Astrocyte (in vitro differentiated cells and primary cell): ENCODE measurements around the gene RASSF6. TPM values are rescaled to one million over a fixed set of nuclear protein-coding genes. Genes with fewer than 3 reads are reported as not detected.
"Not testable (repeated sequence)": the region's sequence is repeated elsewhere in the genome, so short reads cannot be mapped to it uniquely, and the experiment has no call there.

Experiments used
- DNase-seq: peaks from one replicate; pipeline ENCODE4 v3.0.0-alpha.2; 2010; ENCODE audit warnings: low read depth
- FAIRE-seq: peaks from 2 replicates; lab custom pipeline; 2011; peaks lifted over from hg19 to GRCh38; lab: Jason Lieb, UNC
- H2AFZ ChIP-seq: 2 replicates; pipeline ENCODE4 v1.6.0; 2012; ENCODE audit warnings: low read depth, low read length, inconsistent platforms
- H3K27ac ChIP-seq: 2 replicates; pipeline ENCODE4 v1.5.1; 2011; ENCODE audit warnings: low read depth, low read length, inconsistent platforms
- H3K27me3 ChIP-seq: 2 replicates; pipeline ENCODE4 v1.6.0; 2011; ENCODE audit warnings: low read length, inconsistent platforms; ENCODE audit not compliant: insufficient read depth
- H3K36me3 ChIP-seq: 2 replicates; pipeline ENCODE4 v1.5.1; 2011; ENCODE audit warnings: low read length, inconsistent platforms; ENCODE audit not compliant: insufficient read depth
- H3K4me1 ChIP-seq: 2 replicates; pipeline ENCODE4 v1.5.1; 2011; ENCODE audit warnings: low read length, inconsistent platforms; ENCODE audit not compliant: insufficient read depth
- H3K4me2 ChIP-seq: 2 replicates; pipeline ENCODE4 v1.6.0; 2012; ENCODE audit warnings: low read length, inconsistent platforms
- H3K4me3 ChIP-seq: 2 replicates; pipeline ENCODE4 v1.5.1; 2011; ENCODE audit warnings: low read depth, mild to moderate bottlenecking, low read length, inconsistent platforms; ENCODE audit not compliant: insufficient read depth
- H3K79me2 ChIP-seq: 2 replicates; pipeline ENCODE4 v1.6.0; 2012; ENCODE audit warnings: mild to moderate bottlenecking, low read length, inconsistent platforms; ENCODE audit not compliant: insufficient read depth
- H3K9ac ChIP-seq: 2 replicates; pipeline ENCODE4 v1.6.0; 2012; ENCODE audit warnings: mild to moderate bottlenecking, low read length, inconsistent platforms
- H3K9me3 ChIP-seq: 2 replicates; pipeline ENCODE4 v1.5.1; 2012; ENCODE audit warnings: low read depth, mild to moderate bottlenecking, low read length, inconsistent platforms; ENCODE audit not compliant: insufficient read depth
- H4K20me1 ChIP-seq: 2 replicates; pipeline ENCODE4 v1.6.0; 2012; ENCODE audit warnings: low read length, inconsistent platforms; ENCODE audit not compliant: insufficient read depth
- H3K27ac Mint-ChIP-seq: one replicate; pipeline ENCODE4 v1.8.0; 2021; ENCODE audit warnings: mild to moderate bottlenecking, mixed read lengths; ENCODE audit not compliant: unreplicated experiment
- H3K27me3 Mint-ChIP-seq: one replicate; pipeline ENCODE4 v1.8.0; 2021; ENCODE audit warnings: low read depth, mixed read lengths; ENCODE audit not compliant: unreplicated experiment
- H3K36me3 Mint-ChIP-seq: one replicate; pipeline ENCODE4 v1.8.0; 2021; ENCODE audit warnings: low read depth, mixed read lengths; ENCODE audit not compliant: unreplicated experiment
- H3K4me1 Mint-ChIP-seq: one replicate; pipeline ENCODE4 v1.8.0; 2021; ENCODE audit warnings: low read depth, mixed read lengths; ENCODE audit not compliant: unreplicated experiment
- H3K4me3 Mint-ChIP-seq: one replicate; pipeline ENCODE4 v1.8.0; 2021; ENCODE audit warnings: mild to moderate bottlenecking, moderate library complexity, mixed read lengths; ENCODE audit not compliant: unreplicated experiment
- H3K9me3 Mint-ChIP-seq: one replicate; pipeline ENCODE4 v1.8.0; 2021; ENCODE audit warnings: mild to moderate bottlenecking, mixed read lengths; ENCODE audit not compliant: unreplicated experiment
- EZH2 ChIP-seq: IDR thresholded peaks from 2 replicates; pipeline ENCODE4 v1.6.1; 2012; ENCODE audit warnings: mild to moderate bottlenecking, low read length, inconsistent platforms; ENCODE audit not compliant: insufficient read depth
- total RNA-seq: library from RNA; stranded (reverse); gene quantifications from 2 replicates; pipeline ENCODE4 v1.2.1, GENCODE V29; 2021
- TF ChIP-seq, protein P1 (sequence below): IDR thresholded peaks from 2 replicates; pipeline ENCODE4 v1.5.1; 2011; ENCODE audit warnings: low read depth, mild to moderate bottlenecking, inconsistent platforms, low read length, moderate library complexity; ENCODE audit not compliant: insufficient read depth

RASSF6 gene
- total RNA-seq, 1 donor from 2014 or later = 0.14 TPM

DNA sequence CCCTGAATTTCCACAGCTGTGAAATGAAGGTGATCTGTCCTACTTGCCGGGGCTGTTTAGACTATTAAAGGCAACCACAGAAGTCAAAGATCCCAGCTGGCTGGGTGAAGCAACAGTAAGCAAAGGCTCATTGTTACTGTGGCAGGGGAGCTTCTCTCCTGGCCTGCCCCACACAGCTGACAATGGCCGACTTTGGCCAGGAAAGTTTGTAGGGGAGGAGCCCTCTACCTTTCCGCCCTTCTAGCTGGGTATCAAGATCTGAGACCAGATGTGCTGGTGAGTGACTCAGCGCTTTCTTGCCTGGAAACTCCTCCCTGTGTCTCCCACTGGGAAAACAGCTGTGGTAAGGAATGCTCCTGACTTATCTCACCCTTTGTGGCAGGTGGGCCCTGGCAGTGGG lies 21.1 kb downstream of the RASSF6 start:
- H3K4me3 Mint-ChIP-seq = no peak overlapping the region
- peak overlapping the region; percentile 64 for H3K27ac Mint-ChIP-seq
- H3K9ac ChIP-seq = no peak overlapping the region
- H3K36me3 ChIP-seq = no peaks in the 10 kb centered on the region
- TF ChIP-seq, protein P1, sequence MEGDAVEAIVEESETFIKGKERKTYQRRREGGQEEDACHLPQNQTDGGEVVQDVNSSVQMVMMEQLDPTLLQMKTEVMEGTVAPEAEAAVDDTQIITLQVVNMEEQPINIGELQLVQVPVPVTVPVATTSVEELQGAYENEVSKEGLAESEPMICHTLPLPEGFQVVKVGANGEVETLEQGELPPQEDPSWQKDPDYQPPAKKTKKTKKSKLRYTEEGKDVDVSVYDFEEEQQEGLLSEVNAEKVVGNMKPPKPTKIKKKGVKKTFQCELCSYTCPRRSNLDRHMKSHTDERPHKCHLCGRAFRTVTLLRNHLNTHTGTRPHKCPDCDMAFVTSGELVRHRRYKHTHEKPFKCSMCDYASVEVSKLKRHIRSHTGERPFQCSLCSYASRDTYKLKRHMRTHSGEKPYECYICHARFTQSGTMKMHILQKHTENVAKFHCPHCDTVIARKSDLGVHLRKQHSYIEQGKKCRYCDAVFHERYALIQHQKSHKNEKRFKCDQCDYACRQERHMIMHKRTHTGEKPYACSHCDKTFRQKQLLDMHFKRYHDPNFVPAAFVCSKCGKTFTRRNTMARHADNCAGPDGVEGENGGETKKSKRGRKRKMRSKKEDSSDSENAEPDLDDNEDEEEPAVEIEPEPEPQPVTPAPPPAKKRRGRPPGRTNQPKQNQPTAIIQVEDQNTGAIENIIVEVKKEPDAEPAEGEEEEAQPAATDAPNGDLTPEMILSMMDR = no peak
- TF ChIP-seq EZH2 = no peak
- no peak overlapping the region for H3K27ac ChIP-seq
- H3K4me2 ChIP-seq = peak overlapping the region; percentile 6
- no peaks in the 10 kb centered on the region for H3K36me3 Mint-ChIP-seq
- FAIRE-seq = no peak
- H3K27me3 Mint-ChIP-seq = no peaks in the 10 kb centered on the region
- peaks cover 3% of the 10 kb centered on the region for H3K4me1 ChIP-seq
- no peaks in the 10 kb centered on the region for H3K27me3 ChIP-seq
- no peaks in the 10 kb centered on the region for H4K20me1 ChIP-seq
- no peaks in the 10 kb centered on the region for H3K9me3 ChIP-seq
- peak; percentile 70 for DNase-seq
- H3K9me3 Mint-ChIP-seq = no peaks in the 10 kb centered on the region
- H3K4me1 Mint-ChIP-seq = peaks cover 17% of the 10 kb centered on the region
- H3K4me3 ChIP-seq = no peak overlapping the region
- no peak overlapping the region for H2AFZ ChIP-seq
- no peaks in the 10 kb centered on the region for H3K79me2 ChIP-seq

DNA sequence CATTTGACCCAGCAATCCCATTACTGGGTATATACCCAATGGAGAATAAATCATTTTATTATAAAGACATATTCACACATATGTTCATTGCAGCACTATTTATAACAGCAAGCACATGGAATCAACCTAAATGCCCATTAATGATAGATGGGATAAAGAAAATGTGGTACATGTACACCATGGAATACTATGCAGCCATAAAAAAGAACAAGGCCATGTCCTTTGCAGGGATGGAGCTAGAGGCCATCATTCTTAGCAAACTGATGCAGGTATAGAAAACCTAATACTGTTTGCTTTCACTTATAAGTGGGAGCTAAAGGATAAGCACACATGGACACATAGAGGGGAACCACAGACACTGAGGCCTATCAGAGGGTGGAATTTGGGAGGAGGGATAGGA lies 22.6 kb downstream of the RASSF6 start:
- Histone ChIP-seq H3K9me3 (no peaks in the 10 kb centered on the region), H3K79me2 (no peaks in the 10 kb centered on the region), H3K4me2 (no peak overlapping the region), H3K4me3 (no peak overlapping the region), H3K9ac (no peak overlapping the region), H3K27me3 (no peaks in the 10 kb centered on the region), H3K27ac (no peak overlapping the region), H2AFZ (no peak overlapping the region), H4K20me1 (no peaks in the 10 kb centered on the region), H3K36me3 (no peaks in the 10 kb centered on the region), H3K4me1 (peaks cover 3% of the 10 kb centered on the region)
- no peak overlapping the region for H3K27ac Mint-ChIP-seq
- FAIRE-seq (no peak), DNase-seq (no peak)
- peaks cover 16% of the 10 kb centered on the region for H3K4me1 Mint-ChIP-seq
- H3K27me3 Mint-ChIP-seq = no peaks in the 10 kb centered on the region
- no peak overlapping the region for H3K4me3 Mint-ChIP-seq
- no peak for TF ChIP-seq EZH2
- TF ChIP-seq, protein P1 = no peak
- H3K36me3 Mint-ChIP-seq = no peaks in the 10 kb centered on the region
- H3K9me3 Mint-ChIP-seq = no peaks in the 10 kb centered on the region

DNA sequence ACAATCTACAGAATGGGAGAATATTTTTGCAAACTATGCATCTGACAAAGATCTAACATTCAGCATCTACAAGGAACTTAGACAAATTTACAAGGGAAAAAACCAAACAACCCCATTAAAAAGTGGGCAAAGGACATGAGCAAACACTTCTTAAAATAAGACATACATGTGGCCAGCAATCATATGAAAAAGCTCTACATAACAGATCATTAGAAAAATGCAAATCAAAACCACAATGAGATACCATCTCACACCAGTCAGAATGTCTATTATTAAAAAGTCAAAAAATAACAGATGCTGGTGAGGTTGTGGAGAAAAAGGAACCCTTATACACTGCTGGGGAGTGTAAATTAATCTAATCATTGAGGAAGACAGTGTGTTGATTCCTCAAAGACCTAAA lies 23.1 kb downstream of the RASSF6 start:
- H3K4me1 ChIP-seq, DNase-seq, FAIRE-seq, H3K9ac ChIP-seq, H3K4me3 Mint-ChIP-seq, H3K27me3 Mint-ChIP-seq, H3K4me2 ChIP-seq, H3K9me3 Mint-ChIP-seq, H3K27me3 ChIP-seq, H3K9me3 ChIP-seq, H2AFZ ChIP-seq, H3K79me2 ChIP-seq, H4K20me1 ChIP-seq, H3K27ac Mint-ChIP-seq, H3K27ac ChIP-seq, H3K36me3 Mint-ChIP-seq, H3K4me3 ChIP-seq, H3K36me3 ChIP-seq: not testable (repeated sequence)
- peaks cover 16% of the 10 kb centered on the region for H3K4me1 Mint-ChIP-seq
